ENCODE measurements around the gene LAMA4.

LAMA4 gene

DNA sequence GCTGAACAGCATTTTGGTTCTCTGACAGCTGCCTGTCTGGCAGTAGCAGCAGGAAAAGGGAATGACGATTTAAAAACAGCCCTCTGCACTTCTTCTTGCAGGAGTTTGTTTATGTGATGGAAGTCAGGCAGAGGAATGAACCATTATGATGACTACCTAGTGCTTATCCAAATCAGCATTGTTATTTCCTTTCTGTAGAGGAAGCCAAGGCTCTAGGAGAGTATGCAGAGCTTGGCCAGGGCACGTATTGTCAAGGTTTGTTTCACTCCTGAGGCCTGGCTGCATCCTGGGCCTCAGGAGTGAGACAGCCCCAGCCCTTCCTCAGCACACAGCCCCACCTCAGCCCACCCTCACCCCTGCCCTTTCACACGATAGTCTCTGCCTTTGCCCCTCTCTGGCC, 98.5 kb downstream of the LAMA4 start:
- DNase-seq (ENCODE audit: low read depth in 2 of 2): peak; percentile 52 to 53
- TF ChIP-seq CTCF (IDR thresholded peaks at IDR 0.05; ENCODE audit: low read depth, low read length): no peak
- H3K4me3 ChIP-seq (replicated peaks in 1 of 2; ENCODE audit: low read depth in 2 of 2, low read length in 2 of 2): no peak overlapping the region

GRCh38 chr6:112154711-112155110, 99.7 kb downstream of the LAMA4 start:
- H3K4me3 ChIP-seq (replicated peaks in 1 of 2; ENCODE audit: low read depth in 2 of 2, low read length in 2 of 2): no peak overlapping the region
- no peak for TF ChIP-seq CTCF (IDR thresholded peaks at IDR 0.05; ENCODE audit: low read depth, low read length)
- no peak for DNase-seq (ENCODE audit: low read depth in 2 of 2)

DNA sequence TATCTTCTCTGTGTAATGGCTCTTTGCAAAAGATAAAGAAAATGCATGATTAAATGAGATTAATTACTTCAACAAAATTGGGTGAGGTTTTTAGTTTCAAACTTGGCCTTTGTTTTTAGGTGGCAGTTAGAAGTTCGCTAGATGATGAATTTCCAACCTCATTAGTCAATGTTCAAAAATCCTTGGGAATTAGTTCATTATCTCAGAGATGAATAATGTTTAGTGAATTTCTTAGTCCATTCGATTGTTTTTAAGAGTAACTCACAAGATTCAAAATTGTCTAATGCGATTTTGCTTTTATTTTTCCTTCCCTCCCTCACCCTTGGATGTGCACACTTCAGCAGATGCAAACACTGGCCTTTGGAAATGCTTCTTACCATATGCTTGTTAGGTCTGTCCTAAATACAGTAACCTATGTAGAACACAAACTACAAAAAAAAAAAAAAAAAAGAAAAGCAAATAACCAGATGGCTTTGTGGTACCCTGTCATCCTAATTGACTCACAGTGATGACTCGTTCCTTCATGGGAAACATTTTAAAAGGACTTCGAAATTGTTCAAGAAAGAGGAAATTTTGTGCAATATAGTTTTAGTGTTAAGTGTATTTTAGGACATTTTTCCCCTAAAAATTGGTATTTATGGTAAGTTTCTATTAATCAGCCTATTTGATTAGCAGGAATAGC, 100.3 kb downstream of the LAMA4 start:
- DNase-seq (ENCODE audit: low read depth in 2 of 2): peak in 1 of 2 donors; percentile 93
- no peak for TF ChIP-seq CTCF (IDR thresholded peaks at IDR 0.05; ENCODE audit: low read depth, low read length)
- no peak overlapping the region for H3K4me3 ChIP-seq (replicated peaks in 1 of 2; ENCODE audit: low read depth in 2 of 2, low read length in 2 of 2)

- no peak for TF ChIP-seq CTCF (IDR thresholded peaks at IDR 0.05; ENCODE audit: low read depth, low read length)
- DNase-seq (ENCODE audit: low read depth in 2 of 2): peak in 1 of 2 donors; percentile 20
- H3K4me3 ChIP-seq (replicated peaks in 1 of 2; ENCODE audit: low read depth in 2 of 2, low read length in 2 of 2): no peak overlapping the region
Measured at GRCh38 chr6:112150363-112150762, 104.0 kb downstream of the LAMA4 start.

- peak; percentile 29 to 53 for DNase-seq (ENCODE audit: low read depth in 2 of 2)
- H3K4me3 ChIP-seq (replicated peaks in 1 of 2; ENCODE audit: low read depth in 2 of 2, low read length in 2 of 2): no peak overlapping the region
- no peak for TF ChIP-seq CTCF (IDR thresholded peaks at IDR 0.05; ENCODE audit: low read depth, low read length)
Measured at GRCh38 chr6:112149719-112150263, 104.6 kb downstream of the LAMA4 start.

GRCh38 chr6:112149236-112149635, 105.1 kb downstream of the LAMA4 start:
- no peak for TF ChIP-seq CTCF (IDR thresholded peaks at IDR 0.05; ENCODE audit: low read depth, low read length)
- no peak overlapping the region for H3K4me3 ChIP-seq (replicated peaks in 1 of 2; ENCODE audit: low read depth in 2 of 2, low read length in 2 of 2)
- DNase-seq (ENCODE audit: low read depth in 2 of 2): no peak

Data from cardiac fibroblast (primary cell).